C4-2B (cell line): ENCODE measurements around the gene LYZ.

ENCODE experiments used
- CTCF ChIP-seq: fragments of 450-650 bp; conservative IDR thresholded peaks from 2 replicates; pipeline ENCODE4 v1.5.1; 2017; ENCODE audit warnings: mild to moderate bottlenecking
- ZFX ChIP-seq: fragments of 450-650 bp; IDR thresholded peaks from 2 replicates; pipeline ENCODE4 v1.6.1; 2017

- no peak for TF ChIP-seq CTCF
- no peak for TF ChIP-seq ZFX
Observed at GRCh38 chr12:69368171-69368570, 20.0 kb downstream of the LYZ start.
